NCI-H2029 (cell line): Measurements from ENCODE around the gene HSD11B2.

Experiments
- DNase-seq: peaks from one replicate; lab custom pipeline; 2025; lab: John Stamatoyannopoulos, UW

Gene HSD11B2

DNA sequence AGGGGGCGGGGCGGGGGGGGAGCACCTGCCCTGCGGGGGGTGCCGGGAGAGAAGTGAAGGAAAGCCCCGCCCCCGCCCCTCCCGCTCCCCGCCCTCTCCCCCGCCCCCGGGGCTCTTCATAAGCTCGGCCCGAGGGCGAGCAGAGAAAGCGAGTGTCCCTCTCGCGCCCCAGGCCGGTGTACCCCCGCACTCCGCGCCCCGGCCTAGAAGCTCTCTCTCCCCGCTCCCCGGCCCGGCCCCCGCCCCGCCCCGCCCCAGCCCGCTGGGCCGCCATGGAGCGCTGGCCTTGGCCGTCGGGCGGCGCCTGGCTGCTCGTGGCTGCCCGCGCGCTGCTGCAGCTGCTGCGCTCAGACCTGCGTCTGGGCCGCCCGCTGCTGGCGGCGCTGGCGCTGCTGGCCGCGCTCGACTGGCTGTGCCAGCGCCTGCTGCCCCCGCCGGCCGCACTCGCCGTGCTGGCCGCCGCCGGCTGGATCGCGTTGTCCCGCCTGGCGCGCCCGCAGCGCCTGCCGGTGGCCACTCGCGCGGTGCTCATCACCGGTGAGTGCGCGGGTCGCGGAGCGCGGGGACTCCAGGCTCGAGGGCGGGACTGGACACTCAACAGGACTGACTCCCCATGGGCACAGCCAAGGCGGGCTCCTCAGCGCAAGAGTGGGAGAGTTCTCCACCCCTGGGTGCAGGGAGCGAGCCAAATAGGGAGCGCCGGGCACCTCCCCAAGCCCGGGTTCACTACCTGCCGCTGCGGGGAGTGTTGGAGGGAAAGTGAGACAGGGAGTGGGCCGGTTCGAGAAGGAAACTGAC is at the start of gene HSD11B2:
Gene HSD11B2, plus strand, starts transcription at position 145 of the 798 bp plus-strand sequence. Its CDS starts 128 bp downstream, at position 273.
- DNase-seq, result peak; percentile 38

DNA sequence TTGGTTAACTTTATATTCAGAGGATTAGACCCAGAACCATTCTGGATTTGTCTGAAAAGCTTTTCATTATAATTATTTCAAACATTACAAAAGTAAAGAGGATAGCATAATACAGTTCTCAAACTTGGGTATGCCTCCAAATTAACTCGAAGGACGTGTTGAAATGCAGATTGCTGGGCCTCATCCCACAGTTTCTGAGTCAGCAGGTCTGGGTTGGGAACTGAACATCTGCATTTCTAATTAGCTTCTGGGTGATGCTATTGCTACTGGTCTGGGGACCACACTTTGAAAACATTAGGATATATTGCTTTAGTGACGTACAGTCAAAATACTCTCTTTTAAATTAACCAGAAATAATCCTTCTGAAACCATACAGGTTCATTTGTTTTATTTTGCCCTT is 47.6 kb upstream of the HSD11B2 start:
- DNase-seq, result no peak

DNA sequence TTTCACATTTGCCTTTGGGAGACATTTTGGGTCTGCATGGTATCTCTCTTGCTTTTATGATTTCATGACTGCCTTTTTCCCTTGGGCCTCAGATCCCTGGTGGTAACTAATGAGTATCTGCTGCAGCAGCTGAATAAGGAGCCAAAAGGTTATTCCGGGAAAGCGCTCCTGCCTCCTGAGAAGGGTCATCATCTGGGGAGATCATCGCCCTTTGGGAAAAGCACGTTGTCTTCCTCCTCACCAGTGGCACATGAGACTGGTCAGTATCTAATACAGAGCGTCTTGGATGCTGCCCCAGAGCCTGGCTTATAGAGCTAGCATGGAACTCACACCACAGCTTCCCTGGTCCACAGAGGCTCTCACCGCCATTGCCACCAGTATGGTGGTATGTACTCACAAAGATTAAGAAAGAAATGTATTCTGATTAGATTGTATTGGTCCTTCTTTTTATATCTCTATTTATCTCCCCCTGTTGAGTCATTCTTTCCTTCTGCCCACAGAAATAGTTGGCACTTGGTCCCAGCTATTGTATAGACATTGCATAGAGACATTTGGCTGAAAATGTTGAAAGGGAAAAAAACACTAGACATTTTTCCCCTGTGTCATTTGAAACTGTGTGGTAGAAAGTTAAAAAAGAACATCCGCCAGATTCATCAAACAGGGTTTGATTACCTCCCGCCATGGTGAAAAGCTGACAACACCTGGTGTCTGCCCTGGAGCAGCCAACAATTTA is 46.0 kb upstream of the HSD11B2 start:
- no peak for DNase-seq

DNA sequence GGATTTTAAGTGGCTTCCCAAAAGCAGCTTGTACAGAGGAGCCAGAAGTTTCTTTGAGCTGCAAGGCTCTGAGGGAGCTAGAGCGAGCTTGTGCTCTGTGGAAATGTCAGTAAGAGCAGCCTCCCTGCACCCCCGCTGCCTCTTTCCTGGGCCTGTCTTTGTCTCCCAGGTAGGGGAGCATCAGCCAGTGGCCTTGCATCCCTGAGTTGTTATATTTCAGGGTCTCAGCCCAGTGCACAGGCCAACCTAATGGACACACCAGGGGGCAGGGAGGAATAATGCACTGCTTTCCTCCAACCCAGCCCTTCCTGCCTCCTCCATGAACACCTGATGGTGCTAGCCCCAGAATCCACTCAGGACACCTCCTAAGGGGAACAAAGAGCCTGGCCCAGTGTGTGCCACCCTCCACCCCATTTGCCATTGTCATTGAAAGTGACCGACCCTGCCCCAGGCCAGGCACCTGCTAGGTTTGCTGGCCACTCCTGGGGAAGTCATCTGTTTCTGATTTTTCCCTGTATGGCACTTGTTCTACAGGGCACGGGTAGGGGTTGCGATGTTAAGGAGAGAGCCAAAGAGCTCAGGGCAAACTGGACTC is 44.0 kb upstream of the HSD11B2 start:
- DNase-seq, result no peak

DNA sequence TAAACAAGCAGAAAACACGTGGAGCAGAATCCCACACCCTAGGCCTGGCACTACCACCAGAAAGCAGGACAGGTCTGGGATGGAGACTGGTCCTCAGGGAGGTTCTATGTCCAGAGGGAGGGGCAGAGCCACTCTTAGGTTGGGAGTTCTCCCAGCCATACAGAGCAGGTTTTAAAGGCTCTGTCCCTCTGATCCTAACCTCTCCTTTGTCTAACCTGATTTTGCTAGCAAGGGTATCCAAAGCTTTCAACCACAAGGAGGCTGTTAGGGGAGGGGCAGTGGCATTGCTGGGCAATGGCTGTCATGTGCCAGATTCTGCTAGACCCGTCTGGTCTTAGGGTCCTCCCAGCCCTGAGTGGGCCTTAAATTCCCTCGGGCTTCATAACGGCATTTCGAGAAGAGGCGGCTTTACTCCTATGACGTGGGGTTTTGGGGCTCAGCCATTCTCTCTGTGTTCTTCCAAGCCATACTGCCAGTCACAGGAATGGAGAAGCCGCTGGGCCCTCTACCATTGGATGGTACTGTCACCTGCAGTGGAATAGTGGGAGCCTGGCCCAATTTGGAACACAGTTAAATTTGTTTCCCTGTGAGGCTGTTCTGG is 43.3 kb upstream of the HSD11B2 start:
- DNase-seq, result no peak

DNA sequence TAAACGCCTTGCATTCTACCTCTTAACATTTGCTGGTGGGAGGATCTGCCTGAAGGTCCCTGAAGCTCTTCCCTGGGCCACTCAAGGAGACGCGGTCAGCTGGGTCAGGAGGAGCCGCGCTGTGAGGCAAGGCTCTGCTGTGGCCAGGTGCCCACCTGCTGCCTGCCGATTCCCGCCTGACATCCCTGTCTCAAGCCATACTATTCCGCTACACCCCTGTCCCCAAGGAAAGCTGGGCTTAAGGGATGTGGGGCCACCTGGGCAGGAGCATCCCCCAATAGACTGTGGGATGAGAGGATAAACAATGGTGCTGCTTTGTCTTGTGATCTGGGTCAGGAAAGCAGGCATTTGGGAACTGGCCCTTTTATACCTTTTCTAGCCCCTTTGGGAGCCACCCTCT is 42.7 kb upstream of the HSD11B2 start:
- DNase-seq, result no peak

DNA sequence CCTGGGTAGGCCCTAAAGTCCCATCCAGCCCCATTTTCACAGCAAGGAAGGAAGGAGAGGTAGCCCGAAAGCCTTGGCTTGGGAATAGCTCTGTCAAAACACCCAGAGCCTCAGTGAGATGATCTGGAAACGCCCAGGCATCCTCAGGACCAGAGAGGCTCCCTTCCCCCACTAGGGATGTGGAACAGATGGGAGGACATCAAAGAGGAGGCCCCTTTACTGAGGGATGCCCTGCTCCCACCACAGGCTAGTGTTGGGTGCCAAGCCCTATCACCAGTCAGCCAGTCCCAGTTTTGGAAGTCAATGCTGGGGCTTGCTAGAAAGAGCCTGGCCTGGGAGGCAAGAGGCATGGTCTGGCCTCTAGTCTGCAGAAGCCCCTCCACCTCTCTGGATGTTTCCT is 42.3 kb upstream of the HSD11B2 start:
- DNase-seq, result no peak

DNA sequence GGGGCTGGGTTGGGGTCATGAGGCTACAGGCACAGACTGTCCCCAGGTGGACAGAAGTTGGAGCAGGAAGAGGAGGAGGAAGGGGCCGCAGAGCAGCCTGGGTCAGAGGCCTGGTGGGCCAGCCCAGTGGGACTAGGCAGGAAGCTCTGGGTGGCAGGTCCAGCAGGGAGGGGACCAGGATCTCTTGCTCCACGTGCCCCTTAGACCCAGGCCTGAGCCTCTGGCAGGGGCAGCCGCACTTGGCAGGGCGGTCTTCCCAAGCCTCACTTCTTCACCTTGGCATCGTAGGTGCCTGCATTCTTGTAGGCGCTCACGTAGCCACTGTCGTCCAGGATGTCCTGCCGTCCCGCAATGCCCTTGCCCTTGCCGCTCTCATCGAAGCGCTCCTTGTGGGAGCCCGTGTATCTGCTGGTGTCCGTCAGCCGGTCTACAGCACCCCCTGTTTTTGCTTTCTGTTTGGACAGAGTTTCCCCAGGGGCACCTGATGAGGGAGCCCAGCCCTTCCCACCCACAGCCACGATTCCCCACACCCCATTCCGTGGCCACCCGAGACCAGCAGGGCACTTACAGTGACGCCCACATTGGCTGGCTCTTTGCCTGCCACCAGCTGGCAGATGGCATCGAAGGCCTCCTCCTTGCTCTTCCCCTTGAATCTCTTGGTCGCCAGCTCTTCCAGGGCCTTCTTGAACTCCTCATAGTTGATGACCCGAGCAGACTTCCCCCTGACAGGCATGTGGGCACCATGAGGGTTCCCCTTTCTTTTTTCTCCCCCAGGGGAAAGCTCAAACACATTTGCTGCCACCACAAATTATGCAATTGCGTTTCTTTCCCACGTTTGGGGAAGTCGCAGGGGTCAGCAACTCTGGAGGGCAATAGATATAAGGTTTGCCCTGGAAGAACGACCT is 40.8 kb upstream of the HSD11B2 start:
- DNase-seq, result no peak

DNA sequence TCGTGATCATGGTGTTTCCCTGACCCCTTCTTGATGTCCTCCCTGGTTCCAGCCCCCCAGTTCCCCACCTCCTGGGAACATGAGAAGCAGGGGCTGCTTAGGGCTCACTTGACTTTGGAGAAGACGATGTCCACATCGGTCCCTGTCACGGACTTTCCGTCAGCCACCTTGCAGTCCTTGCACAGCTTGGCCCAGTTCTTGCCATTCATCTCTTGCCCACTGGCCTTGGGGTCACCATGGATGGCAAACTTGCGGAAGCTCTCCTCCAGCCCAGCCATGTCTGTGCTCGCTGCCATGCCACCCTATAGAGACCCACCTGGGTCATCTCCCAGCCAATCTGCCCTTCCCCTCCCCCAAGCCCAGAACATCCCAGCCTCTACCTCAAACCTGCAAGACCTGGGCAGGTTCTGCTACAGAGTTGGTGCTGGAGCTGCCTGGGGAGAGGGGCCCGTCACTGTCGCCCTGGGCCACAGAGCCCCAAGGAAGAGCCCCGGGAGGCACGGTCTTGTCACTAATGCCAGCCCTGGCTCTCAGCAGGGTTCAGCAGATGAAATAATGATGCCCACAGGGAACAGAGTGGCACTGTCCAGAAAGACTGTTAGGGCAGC is 40.0 kb upstream of the HSD11B2 start:
- DNase-seq, result no peak

DNA sequence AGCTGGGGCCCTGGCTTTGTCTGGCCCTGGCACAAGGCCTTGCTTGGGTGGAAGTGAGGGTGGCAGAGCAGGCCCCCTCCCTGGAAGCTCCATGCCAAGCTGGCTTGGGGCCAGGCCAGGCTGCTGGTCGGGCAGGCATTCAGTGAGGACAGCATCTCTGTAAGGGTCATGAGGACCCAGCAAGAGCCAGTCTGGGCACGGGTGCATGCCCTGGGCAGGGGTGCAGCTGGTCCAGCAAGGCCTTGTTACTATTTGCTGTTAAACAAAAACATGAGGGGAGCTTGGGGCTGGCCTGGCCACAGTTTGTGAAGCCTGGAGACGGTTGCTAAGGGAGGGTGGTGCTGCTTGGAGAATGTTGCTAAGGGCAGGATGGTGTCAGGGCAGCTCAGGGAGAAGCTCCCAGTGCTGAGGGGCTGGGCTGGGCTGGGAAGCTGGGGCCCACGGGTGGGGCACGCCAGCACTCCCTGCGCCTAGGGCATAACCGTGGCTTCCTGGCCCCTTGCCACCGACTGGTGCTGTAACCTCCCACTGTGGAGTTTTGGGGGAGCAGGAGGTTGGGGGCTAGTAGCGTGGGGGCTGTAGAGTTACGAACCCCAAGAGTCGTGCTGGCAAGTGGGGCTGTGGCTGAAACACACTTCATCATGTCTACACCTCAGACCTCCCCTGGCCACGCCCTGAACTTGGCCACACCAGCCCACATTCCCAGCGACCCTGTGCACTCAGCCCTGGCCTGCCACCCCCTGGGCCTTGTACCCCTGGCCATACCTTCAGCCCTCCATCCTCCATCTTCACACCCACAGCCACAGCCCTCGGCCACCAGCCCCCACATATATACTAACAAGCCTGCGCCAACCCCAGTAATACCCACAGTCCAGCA is 39.3 kb upstream of the HSD11B2 start:
- no peak for DNase-seq

DNA sequence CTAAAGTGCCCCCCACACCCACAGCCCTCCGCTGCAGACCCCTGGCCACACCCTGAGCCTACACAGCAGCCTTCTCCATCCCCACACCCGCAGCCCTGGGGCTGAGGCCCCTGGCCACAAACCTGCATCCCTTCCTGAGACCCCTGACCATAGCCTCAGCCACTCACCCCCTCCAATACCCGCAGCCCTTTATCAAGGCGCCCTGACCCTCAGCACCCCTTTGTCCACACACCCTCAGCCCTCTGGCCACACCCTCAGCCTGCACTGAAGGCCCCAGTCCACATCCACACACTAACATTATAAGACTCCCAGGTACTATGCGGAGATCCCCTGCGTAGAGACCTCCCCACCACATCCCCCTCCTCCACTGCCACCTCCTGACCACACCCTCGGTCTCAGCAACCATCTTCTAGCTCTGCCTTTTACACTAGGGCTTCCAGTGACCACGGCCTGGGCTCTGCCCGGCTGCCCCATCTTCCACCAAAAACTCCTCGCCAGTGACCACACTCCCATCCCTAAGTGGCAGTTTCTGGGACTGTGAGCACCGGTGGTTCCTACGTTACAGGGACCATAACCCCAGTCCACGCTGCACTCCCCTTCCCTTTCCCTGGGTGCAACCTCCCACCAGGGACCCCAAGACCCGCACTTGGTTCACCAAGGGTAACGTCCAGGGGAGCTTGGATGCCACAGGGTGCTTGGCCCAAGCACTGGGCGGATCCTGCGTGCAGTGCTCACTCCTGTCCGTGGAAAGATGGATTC is 38.4 kb upstream of the HSD11B2 start:
- no peak for DNase-seq

DNA sequence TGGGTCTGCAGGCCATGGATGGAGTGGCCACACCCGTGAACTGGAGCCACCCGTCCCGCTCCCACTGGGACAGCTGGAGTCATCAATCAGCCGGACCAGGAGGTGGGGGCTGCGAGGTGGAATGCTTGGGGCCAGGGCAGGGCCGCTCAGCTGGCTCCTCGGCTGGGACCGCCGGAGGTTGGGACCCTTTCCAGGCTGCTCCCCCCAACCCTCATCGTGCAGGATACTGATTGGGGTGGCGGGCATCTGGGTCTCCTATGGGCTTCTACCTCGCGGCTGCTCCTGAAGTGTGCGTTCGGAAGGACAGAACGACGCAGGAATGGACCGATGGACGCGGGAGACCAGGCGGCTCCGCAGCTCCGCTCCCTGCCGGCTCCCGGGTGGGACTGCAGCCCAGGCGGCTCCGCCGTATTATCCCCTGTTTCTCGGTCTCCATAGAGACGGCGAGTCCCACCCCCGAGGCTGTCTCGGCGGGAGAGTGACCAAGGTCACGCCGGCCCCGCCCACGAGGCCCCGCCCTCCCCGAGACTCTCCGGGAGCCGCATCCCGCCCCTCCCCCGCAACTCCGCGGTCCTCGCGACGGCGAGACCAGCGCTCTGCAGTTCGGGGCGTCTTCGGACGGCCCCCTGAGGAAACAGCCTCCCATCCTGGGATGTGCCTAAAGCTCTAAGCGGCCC is 37.7 kb upstream of the HSD11B2 start, which contains the start of gene TPPP3:
Gene TPPP3, minus strand, starts transcription at position 388 of the 677 bp plus-strand sequence. CDS start 2,387 bp downstream, outside the sequence.
- DNase-seq, result peak; percentile 25

DNA sequence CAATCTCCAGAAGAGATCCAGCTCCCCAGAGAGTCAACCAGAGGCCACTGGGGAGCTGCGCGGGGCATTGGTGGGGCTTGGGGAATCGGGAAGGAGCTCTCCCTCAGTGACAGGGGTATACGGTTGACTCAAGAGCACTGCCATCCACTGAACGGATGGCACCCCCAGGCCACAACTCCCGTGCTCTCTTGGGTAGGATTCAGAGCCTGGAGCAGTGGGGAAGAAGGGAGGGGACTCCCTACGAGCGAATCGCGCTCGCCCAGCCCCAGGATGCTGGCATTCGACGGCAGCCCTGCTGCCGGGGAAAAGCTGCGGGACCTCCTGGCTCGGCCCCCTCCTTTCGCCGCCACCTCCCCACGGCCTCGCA is 37.1 kb upstream of the HSD11B2 start:
- no peak for DNase-seq

DNA sequence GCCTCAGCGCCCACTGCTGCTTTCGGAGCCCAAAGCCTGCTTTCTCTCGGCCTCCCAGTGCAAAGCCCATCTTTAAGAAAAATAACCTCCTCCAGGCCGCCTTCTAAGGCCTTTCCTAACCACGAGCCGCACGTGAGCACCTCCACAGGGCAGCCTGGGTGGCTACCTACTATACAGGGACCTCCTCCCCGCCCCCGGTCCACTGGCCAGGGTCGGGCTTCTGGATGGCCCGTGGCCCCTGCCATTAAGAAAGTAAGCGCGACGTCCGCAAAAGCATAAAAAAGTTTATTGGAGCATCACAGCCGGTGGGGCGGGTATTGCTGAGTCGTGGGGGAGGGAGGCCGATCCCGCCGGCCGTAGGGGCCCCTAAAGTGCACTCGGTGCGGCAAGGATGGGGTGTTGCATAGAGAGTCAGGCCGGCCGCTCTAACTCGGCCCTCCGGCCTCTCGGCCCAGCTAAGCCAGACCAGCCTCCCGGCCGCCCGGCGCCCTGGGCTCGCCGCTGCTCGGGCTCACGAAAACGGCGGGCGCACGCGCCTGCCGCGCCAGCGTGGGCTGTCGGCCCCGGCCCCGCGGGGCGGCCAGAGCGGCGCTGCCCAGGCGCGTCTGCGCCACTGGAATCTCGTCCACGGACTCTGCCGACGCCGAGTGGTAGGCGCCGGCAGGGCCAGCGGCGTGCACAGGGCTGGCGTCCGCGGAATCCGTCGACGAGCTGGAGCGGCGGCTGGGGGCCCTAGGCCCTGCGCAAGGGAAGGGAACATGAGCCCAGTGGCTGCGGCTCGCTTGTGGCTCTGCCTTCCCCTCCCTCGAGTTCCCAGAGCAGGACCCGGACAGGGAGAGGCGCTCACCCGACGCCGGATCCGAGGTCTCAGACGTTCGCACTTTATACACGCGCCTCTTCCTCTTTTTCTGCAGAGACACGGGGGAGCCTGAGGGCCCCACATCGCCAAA is 36.5 kb upstream of the HSD11B2 start:
- DNase-seq, result no peak

DNA sequence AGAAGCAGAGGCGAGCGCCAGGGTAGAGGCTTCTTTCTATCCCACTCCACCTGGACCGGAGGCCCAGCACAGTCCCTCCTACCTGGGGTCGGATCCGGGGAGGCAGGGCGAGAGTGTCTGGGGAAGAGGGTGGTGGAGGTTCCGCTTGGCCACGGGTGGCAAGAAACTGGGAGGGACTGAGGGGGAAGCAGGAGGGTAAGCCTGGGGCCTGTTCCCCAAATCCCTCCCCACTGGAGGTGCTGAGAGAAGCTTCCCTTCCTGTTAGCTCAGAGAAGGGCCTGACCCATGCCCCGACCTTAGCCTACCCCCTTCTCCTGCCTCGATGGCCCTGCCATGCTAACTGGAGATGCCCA is 35.8 kb upstream of the HSD11B2 start:
- DNase-seq, result no peak

DNA sequence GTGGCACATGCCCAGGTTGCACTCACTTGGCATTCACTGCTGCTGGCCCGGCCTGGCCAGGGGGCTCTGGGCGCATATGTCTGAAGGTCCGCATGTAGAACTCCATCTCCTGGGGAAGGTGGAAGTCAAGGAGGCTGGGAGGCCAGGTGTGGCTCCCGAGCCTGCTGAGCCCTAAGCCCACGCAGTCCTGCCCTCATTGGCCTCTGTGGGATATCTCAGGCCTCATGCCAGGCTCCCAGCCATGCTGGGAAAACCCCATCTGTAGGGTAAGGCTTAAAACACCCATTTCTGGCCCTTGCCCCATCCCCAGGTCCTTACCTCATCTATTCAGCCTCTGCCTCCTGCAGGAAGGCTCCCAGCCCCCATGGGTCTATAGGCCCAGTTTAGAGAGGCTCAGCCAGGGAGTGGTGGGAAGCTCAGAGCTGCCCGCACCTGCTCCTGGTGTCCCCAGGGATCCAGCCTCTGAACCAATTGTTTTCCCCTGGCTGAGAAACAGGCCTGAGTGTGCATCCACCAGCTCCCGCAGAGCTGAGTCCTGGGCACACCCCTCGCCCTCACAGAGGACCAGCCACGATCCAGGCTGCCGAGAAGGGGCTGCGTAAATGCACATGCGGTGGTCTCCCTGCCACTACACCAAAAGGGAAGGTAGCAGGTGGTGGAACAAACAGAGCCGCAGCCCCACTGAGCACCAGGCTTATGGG is 35.3 kb upstream of the HSD11B2 start:
- no peak for DNase-seq
